B cell (primary cell): Measurements from ENCODE around the gene SHB.

Experiments
- EZH2 ChIP-seq: IDR thresholded peaks from 2 replicates; pipeline ENCODE4 v1.6.1; 2012; ENCODE audit warnings: borderline replicate concordance, low read depth, mild to moderate bottlenecking, moderate library complexity, low read length; ENCODE audit not compliant: insufficient read depth, poor library complexity, severe bottlenecking
- TF ChIP-seq, protein P1 (sequence below): fragments of 200-600 bp; IDR thresholded peaks from one replicate; pipeline ENCODE4 v1.8.0; 2022; ENCODE audit warnings: antibody characterized with exemption, mild to moderate bottlenecking

DNA sequence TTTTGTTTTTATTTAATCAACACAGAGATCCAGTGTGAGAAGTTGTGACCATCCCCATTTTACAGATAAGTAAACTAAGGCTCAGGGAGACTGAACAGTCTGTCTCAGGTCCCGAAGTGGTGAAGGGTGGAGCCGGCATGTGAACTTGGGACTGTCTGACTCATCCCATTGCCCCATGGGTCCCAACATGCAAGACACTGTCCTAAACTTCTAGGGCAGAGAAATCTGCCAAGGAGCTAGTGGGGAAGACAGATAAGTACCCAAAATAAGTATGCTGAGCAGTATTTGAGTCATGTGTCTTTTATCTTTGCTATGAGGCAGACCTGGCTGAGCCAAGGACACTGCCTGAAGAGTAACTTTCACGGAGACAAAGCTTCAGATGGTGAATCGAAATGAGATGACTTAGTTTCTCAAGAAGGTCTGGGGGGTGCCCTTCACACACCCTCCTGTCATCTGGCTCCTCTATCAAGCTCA, 100.8 kb downstream of the SHB start:
- no peak for TF ChIP-seq EZH2
- TF ChIP-seq, protein P1, sequence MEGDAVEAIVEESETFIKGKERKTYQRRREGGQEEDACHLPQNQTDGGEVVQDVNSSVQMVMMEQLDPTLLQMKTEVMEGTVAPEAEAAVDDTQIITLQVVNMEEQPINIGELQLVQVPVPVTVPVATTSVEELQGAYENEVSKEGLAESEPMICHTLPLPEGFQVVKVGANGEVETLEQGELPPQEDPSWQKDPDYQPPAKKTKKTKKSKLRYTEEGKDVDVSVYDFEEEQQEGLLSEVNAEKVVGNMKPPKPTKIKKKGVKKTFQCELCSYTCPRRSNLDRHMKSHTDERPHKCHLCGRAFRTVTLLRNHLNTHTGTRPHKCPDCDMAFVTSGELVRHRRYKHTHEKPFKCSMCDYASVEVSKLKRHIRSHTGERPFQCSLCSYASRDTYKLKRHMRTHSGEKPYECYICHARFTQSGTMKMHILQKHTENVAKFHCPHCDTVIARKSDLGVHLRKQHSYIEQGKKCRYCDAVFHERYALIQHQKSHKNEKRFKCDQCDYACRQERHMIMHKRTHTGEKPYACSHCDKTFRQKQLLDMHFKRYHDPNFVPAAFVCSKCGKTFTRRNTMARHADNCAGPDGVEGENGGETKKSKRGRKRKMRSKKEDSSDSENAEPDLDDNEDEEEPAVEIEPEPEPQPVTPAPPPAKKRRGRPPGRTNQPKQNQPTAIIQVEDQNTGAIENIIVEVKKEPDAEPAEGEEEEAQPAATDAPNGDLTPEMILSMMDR, result no peak
